Adrenal gland (tissue), 5 donors: Measurements from ENCODE around the gene OVOL2.

Source experiments
- CTCF ChIP-seq, 6 experiments: fragments of 450-650 bp in 4 of 6; fragments of 200-600 bp in 2 of 6; sonication (generic) in 1 of 6; IDR thresholded peaks; 1 replicate in 5 of 6; 2 replicates in 1 of 6; pipeline versions ENCODE4 v1.5.1 to v1.8.0; 2016 to 2021; ENCODE audit warnings: antibody characterized with exemption in 6 of 6, mild to moderate bottlenecking in 2 of 6, moderate library complexity in 1 of 6
- POLR2A ChIP-seq, 2 donors: fragments of 450-650 bp; IDR thresholded peaks; one replicate each; pipeline ENCODE4 v1.6.1; 2017; ENCODE audit warnings: antibody characterized with exemption in 2 of 2, mild to moderate bottlenecking in 2 of 2, moderate library complexity in 1 of 2
- donor health status: DM: no; HTN: no; CAD: no.

- no peak for TF ChIP-seq CTCF (IDR thresholded peaks at IDR 0.05)
- TF ChIP-seq POLR2A (IDR thresholded peaks at IDR 0.05): no peak
Observed at GRCh38 chr20:18039063-18039462, 18.7 kb downstream of the OVOL2 start.
